Kidney epithelial cell (primary cell): Measurements from ENCODE around the gene TTC6. TPM values are rescaled to one million over a fixed set of nuclear protein-coding genes. Genes with fewer than 3 reads are reported as not detected.

ENCODE experiments used
- DNase-seq: peaks from one replicate; pipeline ENCODE4 v3.0.0-alpha.2; 2010; ENCODE audit warnings: low read depth
- H3K27me3 ChIP-seq: 2 replicates; pipeline ENCODE4 v1.6.0; 2011; ENCODE audit warnings: low read length; ENCODE audit not compliant: control insufficient read depth, insufficient read depth
- H3K36me3 ChIP-seq: 2 replicates; pipeline ENCODE4 v1.5.1; 2011; ENCODE audit warnings: low read length; ENCODE audit not compliant: control insufficient read depth, insufficient read depth
- H3K4me3 ChIP-seq: 2 replicates; pipeline ENCODE4 v1.5.1; 2011; ENCODE audit warnings: low read depth, mild to moderate bottlenecking, control low read depth, low read length
- CTCF ChIP-seq: IDR thresholded peaks from 2 replicates; pipeline ENCODE4 v1.5.1; 2011; ENCODE audit warnings: mild to moderate bottlenecking, moderate library complexity, low read length, control low read depth, inconsistent platforms; ENCODE audit not compliant: insufficient read depth, poor library complexity, severe bottlenecking
- total RNA-seq: library from RNA; depleted of rRNA; stranded (reverse); fragments of >200 nt; gene quantifications from 2 replicates; pipeline ENCODE4 v1.2.3, GENCODE V29; 2015

The TTC6 gene
- total RNA-seq, 1 donor from 2014 or later: 0.13 TPM

GRCh38 chr14:37594238-37594970 is 1.0 kb upstream of the TTC6 start:
- TF ChIP-seq CTCF: peak; percentile 76
- peak; percentile 25 for DNase-seq
- peak overlapping the region; percentile 32 for H3K4me3 ChIP-seq
- no peaks in the 10 kb centered on the region for H3K36me3 ChIP-seq
- peaks cover 76% of the 10 kb centered on the region for H3K27me3 ChIP-seq

- peaks cover 83% of the 10 kb centered on the region for H3K27me3 ChIP-seq
- peak; percentile 18 for DNase-seq
- H3K4me3 ChIP-seq: peak overlapping the region; percentile 23
- TF ChIP-seq CTCF: no peak
- H3K36me3 ChIP-seq: no peaks in the 10 kb centered on the region
These were observed 586 bp downstream of the TTC6 start for GRCh38 chr14:37595809-37596621.

GRCh38 chr14:37596790-37597472 is 1.5 kb downstream of the TTC6 start:
- Histone ChIP-seq H3K4me3 (no peak overlapping the region), H3K36me3 (no peaks in the 10 kb centered on the region), H3K27me3 (peaks cover 83% of the 10 kb centered on the region)
- DNase-seq: no peak
- TF ChIP-seq CTCF: no peak

GRCh38 chr14:37597538-37597913 is 2.1 kb downstream of the TTC6 start:
- Histone ChIP-seq H3K36me3 (no peaks in the 10 kb centered on the region), H3K27me3 (peaks cover 83% of the 10 kb centered on the region), H3K4me3 (no peak overlapping the region)
- DNase-seq: no peak
- TF ChIP-seq CTCF: peak; percentile 62

- DNase-seq: no peak
- Histone ChIP-seq H3K36me3 (no peaks in the 10 kb centered on the region), H3K4me3 (no peak overlapping the region), H3K27me3 (peaks cover 83% of the 10 kb centered on the region)
- TF ChIP-seq CTCF: no peak
These were observed 2.7 kb downstream of the TTC6 start for GRCh38 chr14:37597914-37598746.
